Bronchial epithelial cell (primary cell): ENCODE data around the gene MSANTD3. TPM values are rescaled to one million over a fixed set of nuclear protein-coding genes. Genes with fewer than 3 reads are reported as not detected.
A peak's percentile ranks its signal among the peaks of the same experiment; 100 is the strongest.

Experiments
- DNase-seq: peaks from one replicate; pipeline ENCODE4 v3.0.0-alpha.2; 2010; ENCODE audit warnings: low read depth
- FAIRE-seq: peaks from 2 replicates; lab custom pipeline; 2011; peaks lifted over from hg19 to GRCh38; lab: Jason Lieb, UNC
- H3K27me3 ChIP-seq: 2 replicates; pipeline ENCODE4 v1.5.1; 2011; ENCODE audit warnings: low read length; ENCODE audit not compliant: control insufficient read depth, insufficient read depth
- H3K36me3 ChIP-seq: 2 replicates; pipeline ENCODE4 v1.5.1; 2011; ENCODE audit warnings: low read length; ENCODE audit not compliant: control insufficient read depth, insufficient read depth
- H3K4me3 ChIP-seq: 2 replicates; pipeline ENCODE4 v1.5.1; 2011; ENCODE audit warnings: mild to moderate bottlenecking, low read depth, low read length, control low read depth
- CTCF ChIP-seq: IDR thresholded peaks from 2 replicates; pipeline ENCODE4 v1.5.1; 2011; ENCODE audit warnings: mild to moderate bottlenecking, moderate library complexity, low read length, control low read depth, inconsistent platforms; ENCODE audit not compliant: insufficient read depth, severe bottlenecking
- total RNA-seq: library from RNA; depleted of rRNA; stranded (reverse); fragments of >200 nt; gene quantifications from 2 replicates; pipeline ENCODE4 v1.2.1, GENCODE V29; 2014

The MSANTD3 gene
- total RNA-seq, 1 donor from 2014 or later: 37.1 TPM

GRCh38 chr9:100473276-100474081, 46.5 kb downstream of the MSANTD3 start:
- no peaks in the 10 kb centered on the region for H3K27me3 ChIP-seq
- no peaks in the 10 kb centered on the region for H3K36me3 ChIP-seq
- H3K4me3 ChIP-seq: peak overlapping the region; percentile 49
- FAIRE-seq (no peak), DNase-seq (no peak)
- no peak for TF ChIP-seq CTCF

GRCh38 chr9:100474082-100474923, 47.4 kb downstream of the MSANTD3 start:
- FAIRE-seq: no peak

GRCh38 chr9:100474924-100475276, 48.0 kb downstream of the MSANTD3 start:
- DNase-seq: no peak
- no peaks in the 10 kb centered on the region for H3K27me3 ChIP-seq
- H3K4me3 ChIP-seq: no peak overlapping the region
- TF ChIP-seq CTCF: no peak
- FAIRE-seq: no peak
- H3K36me3 ChIP-seq: no peaks in the 10 kb centered on the region

More at GRCh38 chr9:100474082-100474923, 47.4 kb downstream of the MSANTD3 start:
- TF ChIP-seq CTCF: no peak
- no peaks in the 10 kb centered on the region for H3K36me3 ChIP-seq
- no peaks in the 10 kb centered on the region for H3K27me3 ChIP-seq
- DNase-seq: peak; percentile 23
- H3K4me3 ChIP-seq: peak overlapping the region; percentile 49

- no peak for TF ChIP-seq CTCF
- no peak overlapping the region for H3K4me3 ChIP-seq
- FAIRE-seq (no peak), DNase-seq (no peak)
- H3K27me3 ChIP-seq: no peaks in the 10 kb centered on the region
- H3K36me3 ChIP-seq: no peaks in the 10 kb centered on the region
Observed at GRCh38 chr9:100477241-100477640, 50.3 kb downstream of the MSANTD3 start.

- DNase-seq (no peak), FAIRE-seq (no peak)
- no peaks in the 10 kb centered on the region for H3K36me3 ChIP-seq
- no peaks in the 10 kb centered on the region for H3K27me3 ChIP-seq
- no peak overlapping the region for H3K4me3 ChIP-seq
- no peak for TF ChIP-seq CTCF
Observed at GRCh38 chr9:100478192-100478591, 51.2 kb downstream of the MSANTD3 start.
